Smooth muscle cell (in vitro differentiated cells): ENCODE data around the gene ZBED5. TPM values are rescaled to one million over a fixed set of nuclear protein-coding genes. Genes with fewer than 3 reads are reported as not detected.

Source experiments
- DNase-seq: peaks from one replicate; lab custom pipeline; 2025; ENCODE audit not compliant: unreplicated experiment; lab: John Stamatoyannopoulos, UW
- H2AFZ ChIP-seq: fragments of 200-600 bp; sonication (generic); 2 replicates; pipeline ENCODE4 v1.6.0; 2016; ENCODE audit warnings: antibody characterized with exemption, low read depth, mild to moderate bottlenecking
- H3F3A ChIP-seq: fragments of 200-600 bp; sonication (generic); 2 replicates; pipeline ENCODE4 v1.6.0; 2017; ENCODE audit warnings: antibody characterized with exemption, low read depth
- H3K27ac ChIP-seq: fragments of 200-600 bp; sonication (generic); 2 replicates; pipeline ENCODE4 v1.5.1; 2016; ENCODE audit warnings: low read depth, mild to moderate bottlenecking
- H3K27me3 ChIP-seq: fragments of 200-600 bp; sonication (generic); 2 replicates; pipeline ENCODE4 v1.6.1; 2016; ENCODE audit warnings: low read depth, mild to moderate bottlenecking
- H3K36me3 ChIP-seq: fragments of 200-600 bp; sonication (generic); 2 replicates; pipeline ENCODE4 v1.5.1; 2016; ENCODE audit warnings: low read depth
- H3K4me1 ChIP-seq: fragments of 200-600 bp; sonication (generic); 2 replicates; pipeline ENCODE4 v1.5.1; 2016; ENCODE audit warnings: low read depth
- H3K4me2 ChIP-seq: fragments of 200-600 bp; sonication (generic); 2 replicates; pipeline ENCODE4 v1.6.0; 2016; ENCODE audit warnings: mild to moderate bottlenecking
- H3K4me3 ChIP-seq: fragments of 200-600 bp; sonication (generic); 2 replicates; pipeline ENCODE4 v1.5.1; 2016; ENCODE audit warnings: mild to moderate bottlenecking
- H3K79me2 ChIP-seq: fragments of 200-600 bp; sonication (generic); 2 replicates; pipeline ENCODE4 v1.6.0; 2016; ENCODE audit warnings: low read depth, mild to moderate bottlenecking
- H3K9ac ChIP-seq: fragments of 200-600 bp; sonication (generic); 2 replicates; pipeline ENCODE4 v1.6.0; 2016; ENCODE audit warnings: low read depth
- H3K9me3 ChIP-seq: fragments of 200-600 bp; sonication (generic); replicated peaks from 2 replicates; pipeline ENCODE4 v1.5.1; 2016; ENCODE audit warnings: low read depth
- H4K20me1 ChIP-seq: fragments of 200-600 bp; sonication (generic); 2 replicates; pipeline ENCODE4 v1.6.0; 2016; ENCODE audit warnings: low read depth
- CTCF ChIP-seq: fragments of 200-600 bp; sonication (generic); IDR thresholded peaks from 2 replicates; pipeline ENCODE4 v1.5.1; 2017; ENCODE audit warnings: borderline replicate concordance, mild to moderate bottlenecking, antibody characterized with exemption; ENCODE audit not compliant: insufficient read depth, poor library complexity, severe bottlenecking
- WGBS: methylation state at CpG from one replicate; pipeline ENCODE4 v1.1.7; 2016; ENCODE audit warnings: low lambda C conversion rate; 5-methylcytosine and 5-hydroxymethylcytosine counted together
- polyA plus RNA-seq: library from polyadenylated mRNA; unstranded; fragments of >200 nt; fragmentation: Nextera tagmentation; extraction: Ambion mirVana; gene quantifications from 2 replicates; pipeline ENCODE4 v1.2.1, GENCODE V29; 2016
- total RNA-seq: library from RNA; depleted of rRNA; stranded (reverse); fragments of >200 nt; gene quantifications from 2 replicates; pipeline ENCODE4 v1.2.3, GENCODE V29; 2014

Gene ZBED5
- total and polyA plus RNA-seq, 2 experiments from 2014 or later: 22.6 to 30.6 TPM

GRCh38 chr11:10818594-10818993, 39.3 kb downstream of the ZBED5 start:
- H2AFZ ChIP-seq: no peak overlapping the region
- H3F3A ChIP-seq: no peaks in the 10 kb centered on the region
- no peak overlapping the region for H3K9ac ChIP-seq
- H3K4me3 ChIP-seq: no peak overlapping the region
- H3K36me3 ChIP-seq: no peaks in the 10 kb centered on the region
- no peaks in the 10 kb centered on the region for H3K27me3 ChIP-seq
- no peaks in the 10 kb centered on the region for H4K20me1 ChIP-seq
- peak overlapping the region; percentile 37 for H3K4me2 ChIP-seq
- peak overlapping the region; percentile 81 for H3K27ac ChIP-seq
- H3K4me1 ChIP-seq: no peaks in the 10 kb centered on the region
- no peaks in the 10 kb centered on the region for H3K9me3 ChIP-seq
- no peak for DNase-seq
- no peaks in the 10 kb centered on the region for H3K79me2 ChIP-seq
- no peak for TF ChIP-seq CTCF
- WGBS: 20% methylated on average over 1 of the region's 1 CpG

DNA sequence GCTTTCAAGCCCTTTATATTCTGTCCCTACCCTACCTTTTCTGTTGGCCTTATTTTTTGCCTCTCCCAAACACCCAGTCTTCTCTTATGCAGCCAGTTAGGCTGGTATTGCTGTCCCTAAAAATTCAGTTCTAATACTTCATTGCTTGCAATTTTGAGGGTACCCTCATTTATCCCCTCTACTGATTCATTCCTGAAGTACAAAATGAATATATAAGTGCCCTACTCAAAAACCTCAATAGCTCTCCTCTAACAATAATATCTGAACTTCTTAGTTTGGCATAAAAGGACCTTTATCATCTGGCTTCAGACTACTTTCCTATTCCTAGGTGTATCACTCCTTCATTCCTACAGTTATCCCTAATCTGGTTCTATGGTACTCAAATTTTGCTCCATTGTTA, 43.9 kb downstream of the ZBED5 start:
- no peak overlapping the region for H3K4me3 ChIP-seq
- no peaks in the 10 kb centered on the region for H3K36me3 ChIP-seq
- no peak overlapping the region for H3K27ac ChIP-seq
- H3K4me2 ChIP-seq: no peak overlapping the region
- H3K27me3 ChIP-seq: no peaks in the 10 kb centered on the region
- H3K4me1 ChIP-seq: peaks cover 7% of the 10 kb centered on the region
- no peaks in the 10 kb centered on the region for H4K20me1 ChIP-seq
- no peak for TF ChIP-seq CTCF
- H3F3A ChIP-seq: no peaks in the 10 kb centered on the region
- H3K9ac ChIP-seq: no peak overlapping the region
- no peaks in the 10 kb centered on the region for H3K79me2 ChIP-seq
- DNase-seq: no peak
- no peaks in the 10 kb centered on the region for H3K9me3 ChIP-seq
- no peak overlapping the region for H2AFZ ChIP-seq

- WGBS: 2% methylated on average over 29 of the region's 29 CpGs
- peak overlapping the region; percentile 99 for H3K27ac ChIP-seq
- H3K27me3 ChIP-seq: no peaks in the 10 kb centered on the region
- H3K4me3 ChIP-seq: peak overlapping the region; percentile 53
- peaks cover 25% of the 10 kb centered on the region for H3K4me1 ChIP-seq
- H3K9ac ChIP-seq: peak overlapping the region; percentile 98
- TF ChIP-seq CTCF: no peak
- peaks cover 38% of the 10 kb centered on the region for H4K20me1 ChIP-seq
- peak; percentile 83 for DNase-seq
- H3K9me3 ChIP-seq: no peaks in the 10 kb centered on the region
- H2AFZ ChIP-seq: peak overlapping the region; percentile 61
- H3K79me2 ChIP-seq: peaks cover 39% of the 10 kb centered on the region
- H3K36me3 ChIP-seq: peaks cover 20% of the 10 kb centered on the region
- peaks cover 14% of the 10 kb centered on the region for H3F3A ChIP-seq
- peak overlapping the region; percentile 88 for H3K4me2 ChIP-seq
Observed at GRCh38 chr11:10809373-10810160, 48.3 kb downstream of the ZBED5 start.
